Right lobe of liver (tissue), 6 donors: Measurements from ENCODE around the gene DLL1. TPM values are rescaled to one million over a fixed set of nuclear protein-coding genes. Genes with fewer than 3 reads are reported as not detected.

Experiments
- ATAC-seq, 4 donors: fragments of 200-7000 bp; cut with Tn5 transposase; one replicate each; pipeline ENCODE4 v1.9.1; 2020; ENCODE audit warnings: mild to moderate bottlenecking in 4 of 4, moderate library complexity in 4 of 4
- DNase-seq, 3 donors: peaks; one replicate each; pipeline ENCODE4 v3.0.0-alpha.2; 2020
- H3K27ac ChIP-seq, 3 donors: fragments of 200-600 bp; one replicate each; pipeline ENCODE4 v1.8.0; 2022
- H3K27me3 ChIP-seq, 2 donors: fragments of 200-600 bp; one replicate each; pipeline ENCODE4 v1.8.0; 2022
- H3K36me3 ChIP-seq, 4 donors: fragments of 200-600 bp; sonication (generic) in 1 of 4; one replicate each; pipeline versions ENCODE4 v1.5.1 to v1.8.0; 2017 to 2022; ENCODE audit warnings: control low read depth in 1 of 4
- H3K4me1 ChIP-seq, 4 donors: fragments of 200-600 bp; sonication (generic) in 1 of 4; one replicate each; pipeline versions ENCODE4 v1.5.1 to v1.8.0; 2017 to 2022; ENCODE audit warnings: control low read depth in 1 of 4
- H3K4me3 ChIP-seq, 3 donors: fragments of 200-600 bp; one replicate each; pipeline ENCODE4 v1.8.0; 2022
- H3K9me3 ChIP-seq, 4 donors: fragments of 200-600 bp; sonication (generic) in 1 of 4; one replicate each; pipeline versions ENCODE4 v1.5.1 to v1.8.0; 2017 to 2022; ENCODE audit warnings: control low read depth in 1 of 4
- CTCF ChIP-seq, 4 donors: fragments of 200-600 bp in 3 of 4; fragments of 450-650 bp in 1 of 4; IDR thresholded peaks; one replicate each; pipeline versions ENCODE4 v1.5.1 to v1.8.0; 2016 to 2022; ENCODE audit warnings: antibody characterized with exemption in 4 of 4, mild to moderate bottlenecking in 2 of 4
- POLR2A ChIP-seq: fragments of 450-650 bp; IDR thresholded peaks from one replicate; pipeline ENCODE4 v1.6.1; 2017; ENCODE audit warnings: antibody characterized with exemption, mild to moderate bottlenecking
- WGBS: methylation state at CpG from one replicate; pipeline ENCODE4 v1.1.6; 2018; ENCODE audit warnings: low coverage, low lambda C conversion rate; ENCODE audit not compliant: insufficient coverage; ENCODE audit errors: missing lambda C conversion rate; 5-methylcytosine and 5-hydroxymethylcytosine counted together
- intact Hi-C, 2 donors: fragments of 100-400 bp; cut with DNase I; formaldehyde crosslinking; loops; one replicate each; pipeline versions ENCODE4 v1.11.2 to v1.14.1; 2022
- total RNA-seq, 6 experiments: library from RNA; depleted of rRNA in 2 of 6; stranded (reverse); fragments of >200 nt in 2 of 6; fragmentation: NEBNext Ultra II Directional in 3 of 6; extraction: Animal tissue kit (Norgen Biotek cat#: 25700) in 3 of 6; gene quantifications; one replicate each; pipeline versions ENCODE4 v1.1.0 to v1.2.4, GENCODE V29; 2016 to 2023
- donor health status: DM: no; HTN: yes; CAD: no.
- donor health status: DM: no; HTN: no; CAD: no.
- donor health status: DM: no; HTN: no; CAD: no.
- donor health status: DM: no; HTN: yes; CAD: no.
- donor health status: DM: no; HTN: yes; CAD: no.

DLL1 gene
- total RNA-seq, 6 experiments from 2014 or later, result 2.0 to 9.6 (median 3.4) TPM

GRCh38 chr6:170311696-170312095, 20.8 kb upstream of the DLL1 start:
- peaks cover 0 to 15% (median 0%) of the 10 kb centered on the region in 4 donors for H3K4me1 ChIP-seq

GRCh38 chr6:170308761-170309160, 17.9 kb upstream of the DLL1 start:
- H3K36me3 ChIP-seq, result no peaks in the 10 kb centered on the region
- no peaks in the 10 kb centered on the region for H3K9me3 ChIP-seq
- no peak overlapping the region for H3K27ac ChIP-seq
- no peak for DNase-seq
- H3K27me3 ChIP-seq, result no peaks in the 10 kb centered on the region
- intact Hi-C loops, result no loop called here
- no peak overlapping the region for H3K4me3 ChIP-seq
- WGBS, result 93% methylated on average over 1 of the region's 1 CpG
- peaks cover 0 to 15% (median 0%) of the 10 kb centered on the region in 4 donors for H3K4me1 ChIP-seq
- TF ChIP-seq POLR2A, result no peak
- TF ChIP-seq CTCF (IDR thresholded peaks at IDR 0.05), result no peak
- ATAC-seq, result no peak

More at GRCh38 chr6:170311696-170312095, 20.8 kb upstream of the DLL1 start:
- Histone ChIP-seq H3K27ac (no peak overlapping the region), H3K4me3 (no peak overlapping the region), H3K36me3 (no peaks in the 10 kb centered on the region), H3K27me3 (no peaks in the 10 kb centered on the region), H3K9me3 (no peaks in the 10 kb centered on the region)
- intact Hi-C loops, result no loop called here
- DNase-seq (no peak), ATAC-seq (no peak)
- WGBS, result 86% methylated on average over 5 of the region's 5 CpGs
- no peak for TF ChIP-seq POLR2A
- no peak for TF ChIP-seq CTCF (IDR thresholded peaks at IDR 0.05)

- peak overlapping the region; percentile 93 to 98 (median 94) for H3K4me3 ChIP-seq
- no peak for DNase-seq
- TF ChIP-seq POLR2A (no peak), CTCF (IDR thresholded peaks at IDR 0.05) (no peak)
- ATAC-seq, result no peak
- intact Hi-C loops, result no loop called here
- peaks cover 0 to 15% (median 0%) of the 10 kb centered on the region in 4 donors for H3K4me1 ChIP-seq
- WGBS, result 11% methylated on average over 9 of the region's 15 CpGs
- H3K27me3 ChIP-seq, result no peaks in the 10 kb centered on the region
- no peaks in the 10 kb centered on the region for H3K9me3 ChIP-seq
- peak overlapping the region; percentile 73 to 91 (median 82) for H3K27ac ChIP-seq
- no peaks in the 10 kb centered on the region for H3K36me3 ChIP-seq
Measured at GRCh38 chr6:170307080-170307545, 16.2 kb upstream of the DLL1 start.

GRCh38 chr6:170306324-170307079, 15.6 kb upstream of the DLL1 start, which contains the start of gene FAM120B:
FAM120B (plus strand) TSS chr6:170306758; CDS start chr6:170317391, 10,633 bp downstream.
- peak within 1 kb of the TSS; percentile 73 to 91 (median 82) for H3K27ac ChIP-seq

More at GRCh38 chr6:170306324-170307079, 15.6 kb upstream of the DLL1 start, which contains the start of gene FAM120B:
- ATAC-seq, result peak; percentile 98
- Histone ChIP-seq H3K27me3 (no peaks in the 10 kb centered on the region), H3K4me3 (peak within 1 kb of the TSS; percentile 93 to 98 (median 94)), H3K9me3 (no peaks in the 10 kb centered on the region), H3K36me3 (no peaks in the 10 kb centered on the region), H3K4me1 (peaks cover 0 to 15% (median 0%) of the 10 kb centered on the region in 4 donors)
- DNase-seq, result peak; percentile 98 to 99 (median 99)
- TF ChIP-seq CTCF (IDR thresholded peaks at IDR 0.05) (no peak), POLR2A (peak; percentile 93)
- intact Hi-C loops, result no loop called here
- WGBS, result 0% methylated on average over 18 of the region's 97 CpGs
